Sigmoid colon (tissue), 4 donors: ENCODE results near the gene FCER2.

Source experiments
- POLR2A ChIP-seq, 2 donors: fragments of 450-650 bp; IDR thresholded peaks; one replicate each; pipeline ENCODE4 v1.6.1; 2016; ENCODE audit warnings: antibody characterized with exemption in 2 of 2, mild to moderate bottlenecking in 2 of 2, moderate library complexity in 2 of 2
- POLR2AphosphoS5 ChIP-seq, 4 donors: sonication (generic); formaldehyde crosslinking; IDR thresholded peaks; one replicate each; pipeline ENCODE4 v1.6.1; 2017; ENCODE audit warnings: antibody characterized with exemption in 4 of 4

DNA sequence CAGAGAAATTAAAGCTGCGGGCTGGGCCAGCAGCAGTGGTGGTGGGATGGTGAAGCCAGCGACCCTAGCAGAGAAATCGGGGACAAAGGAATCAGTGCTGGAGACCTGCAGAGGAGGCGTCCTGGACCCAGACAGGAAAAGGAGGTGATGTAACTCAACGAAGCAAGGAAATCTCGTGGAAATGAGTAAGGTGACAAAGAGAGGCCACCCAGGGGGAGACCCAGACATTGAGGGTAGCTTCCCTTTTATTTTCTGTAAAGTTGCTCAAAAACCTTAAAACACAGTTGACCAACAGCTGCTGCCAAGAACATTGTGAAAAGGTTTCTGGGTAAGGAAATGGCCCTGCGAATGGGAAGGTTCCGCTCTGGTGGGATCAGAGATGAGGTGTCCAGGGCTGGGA, 46.4 kb downstream of the FCER2 start:
- TF ChIP-seq POLR2A (IDR thresholded peaks at IDR 0.05) (no peak), POLR2AphosphoS5 (IDR thresholded peaks at IDR 0.05) (no peak)
